Measurements from ENCODE around the gene LRRC4. TPM values are rescaled to one million over a fixed set of nuclear protein-coding genes. Genes with fewer than 3 reads are reported as not detected.
A peak's percentile ranks its signal among the peaks of the same experiment; 100 is the strongest.

Gene LRRC4
- total RNA-seq, 2 donors from 2014 or later, result 1.5 TPM

DNA sequence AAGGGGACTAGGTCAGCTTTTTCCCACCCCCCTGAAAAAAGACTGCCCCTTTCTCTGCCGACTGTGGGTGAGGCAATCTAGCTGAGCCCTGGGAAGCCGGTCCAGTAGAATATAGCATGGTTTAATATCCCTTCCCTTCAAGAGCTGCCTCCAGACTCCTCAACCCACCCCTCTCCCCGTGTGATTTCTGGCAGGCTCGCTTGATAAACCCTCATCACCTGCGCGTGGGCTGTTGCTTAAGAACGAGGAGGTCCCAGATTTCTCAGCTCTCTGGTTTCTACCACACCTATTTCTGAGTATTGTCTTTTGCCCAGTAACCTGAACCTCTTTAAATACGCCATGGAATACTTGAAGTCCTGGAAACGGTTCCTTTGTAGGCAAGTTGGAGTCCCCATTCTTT, 2.0 kb upstream of the LRRC4 start:
- WGBS, 2 experiments (ENCODE audit: insufficient coverage in 1 of 2, insufficient read length in 1 of 2), result 77 to 81% methylated on average over 8 to 9 of the region's 9 CpGs
- peak overlapping the region; percentile 53 for H3K4me3 Mint-ChIP-seq
- Histone ChIP-seq H3K4me1 (ENCODE audit: control insufficient read depth, insufficient read depth, low read length) (peaks cover 6% of the 10 kb centered on the region), H3K9me3 (ENCODE audit: control insufficient read depth, low read length) (no peaks in the 10 kb centered on the region), H3K36me3 (ENCODE audit: control insufficient read depth, insufficient read depth, low read length) (peaks cover 12% of the 10 kb centered on the region), H3K27me3 (ENCODE audit: control insufficient read depth, insufficient read depth, low read length, poor library complexity, severe bottlenecking) (peaks cover 27% of the 10 kb centered on the region), H3K4me3 (ENCODE audit: low read length) (no peak overlapping the region), H3K27ac (ENCODE audit: low read depth, low read length) (no peak overlapping the region), H3K9ac (ENCODE audit: extremely low read depth, low read length, poor library complexity, severe bottlenecking) (no peak overlapping the region)
- no peaks in the 10 kb centered on the region for H3K9me3 Mint-ChIP-seq
- TF ChIP-seq, protein P1, sequence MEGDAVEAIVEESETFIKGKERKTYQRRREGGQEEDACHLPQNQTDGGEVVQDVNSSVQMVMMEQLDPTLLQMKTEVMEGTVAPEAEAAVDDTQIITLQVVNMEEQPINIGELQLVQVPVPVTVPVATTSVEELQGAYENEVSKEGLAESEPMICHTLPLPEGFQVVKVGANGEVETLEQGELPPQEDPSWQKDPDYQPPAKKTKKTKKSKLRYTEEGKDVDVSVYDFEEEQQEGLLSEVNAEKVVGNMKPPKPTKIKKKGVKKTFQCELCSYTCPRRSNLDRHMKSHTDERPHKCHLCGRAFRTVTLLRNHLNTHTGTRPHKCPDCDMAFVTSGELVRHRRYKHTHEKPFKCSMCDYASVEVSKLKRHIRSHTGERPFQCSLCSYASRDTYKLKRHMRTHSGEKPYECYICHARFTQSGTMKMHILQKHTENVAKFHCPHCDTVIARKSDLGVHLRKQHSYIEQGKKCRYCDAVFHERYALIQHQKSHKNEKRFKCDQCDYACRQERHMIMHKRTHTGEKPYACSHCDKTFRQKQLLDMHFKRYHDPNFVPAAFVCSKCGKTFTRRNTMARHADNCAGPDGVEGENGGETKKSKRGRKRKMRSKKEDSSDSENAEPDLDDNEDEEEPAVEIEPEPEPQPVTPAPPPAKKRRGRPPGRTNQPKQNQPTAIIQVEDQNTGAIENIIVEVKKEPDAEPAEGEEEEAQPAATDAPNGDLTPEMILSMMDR (conservative IDR thresholded peaks at IDR 0.05), result no peak
- peaks cover 51% of the 10 kb centered on the region for H3K27me3 Mint-ChIP-seq (ENCODE audit: insufficient read depth)
- H3K36me3 Mint-ChIP-seq (ENCODE audit: low read depth), result peaks cover 13% of the 10 kb centered on the region
- no peak for DNase-seq
- peaks cover 9% of the 10 kb centered on the region for H3K4me1 Mint-ChIP-seq
- H3K27ac Mint-ChIP-seq, result no peak overlapping the region

- WGBS, 2 experiments (ENCODE audit: insufficient coverage in 1 of 2, insufficient read length in 1 of 2), result 18 to 19% methylated on average over 16 to 41 of the region's 41 CpGs
- no peak overlapping the region for H3K27ac Mint-ChIP-seq
- H3K36me3 ChIP-seq (ENCODE audit: control insufficient read depth, insufficient read depth, low read length), result peaks cover 12% of the 10 kb centered on the region
- H3K9me3 Mint-ChIP-seq, result no peaks in the 10 kb centered on the region
- H3K27me3 ChIP-seq (ENCODE audit: control insufficient read depth, insufficient read depth, low read length, poor library complexity, severe bottlenecking), result peaks cover 27% of the 10 kb centered on the region
- TF ChIP-seq, protein P1 (conservative IDR thresholded peaks at IDR 0.05), result no peak
- no peak overlapping the region for H3K27ac ChIP-seq (ENCODE audit: low read depth, low read length)
- peaks cover 13% of the 10 kb centered on the region for H3K36me3 Mint-ChIP-seq (ENCODE audit: low read depth)
- no peak overlapping the region for H3K4me3 ChIP-seq (ENCODE audit: low read length)
- peaks cover 51% of the 10 kb centered on the region for H3K27me3 Mint-ChIP-seq (ENCODE audit: insufficient read depth)
- DNase-seq, result peak; percentile 78
- H3K9me3 ChIP-seq (ENCODE audit: control insufficient read depth, low read length), result no peaks in the 10 kb centered on the region
- peaks cover 6% of the 10 kb centered on the region for H3K4me1 ChIP-seq (ENCODE audit: control insufficient read depth, insufficient read depth, low read length)
- H3K9ac ChIP-seq (ENCODE audit: extremely low read depth, low read length, poor library complexity, severe bottlenecking), result no peak overlapping the region
- peaks cover 9% of the 10 kb centered on the region for H3K4me1 Mint-ChIP-seq
- peak overlapping the region; percentile 53 for H3K4me3 Mint-ChIP-seq
Observed at GRCh38 chr7:128032605-128033235, 1.5 kb upstream of the LRRC4 start.

DNA sequence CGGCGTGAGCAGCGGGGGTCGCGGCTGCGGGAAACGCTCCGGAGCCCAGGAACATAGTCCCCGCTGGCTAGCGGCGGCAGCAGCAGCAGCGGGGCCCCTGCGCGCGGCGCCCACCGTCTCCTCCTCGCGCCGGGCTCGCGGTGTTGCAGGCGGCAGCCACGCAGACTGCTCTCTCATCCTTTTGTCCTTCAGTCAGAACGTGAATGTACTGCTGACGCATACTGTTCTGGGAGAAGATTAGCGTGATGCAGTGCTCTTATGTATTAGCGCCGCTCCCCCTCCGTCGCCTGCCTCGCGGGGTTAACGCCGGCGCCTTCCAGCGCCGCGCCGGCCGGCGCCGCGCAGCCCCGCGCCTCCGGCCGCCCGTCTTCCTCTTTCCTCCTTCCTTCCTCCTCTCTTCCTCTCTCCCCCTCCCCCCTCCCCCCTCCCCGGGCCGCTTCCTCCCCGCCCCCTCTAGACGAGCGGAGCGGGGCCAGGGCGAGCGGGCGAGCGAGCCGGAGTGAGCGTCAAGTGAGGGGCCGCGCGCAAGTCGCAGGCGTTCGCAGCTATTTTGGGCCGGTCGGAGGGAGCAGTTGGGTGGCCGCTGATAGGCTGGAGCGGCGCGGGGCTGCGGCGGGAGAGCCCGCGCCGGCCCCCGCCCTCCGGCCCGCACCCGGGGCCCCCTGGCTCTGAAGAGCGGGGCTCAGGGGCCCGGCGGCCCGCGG, 816 bp upstream of the LRRC4 start:
- H3K9me3 Mint-ChIP-seq, result no peaks in the 10 kb centered on the region
- Histone ChIP-seq H3K4me1 (ENCODE audit: control insufficient read depth, insufficient read depth, low read length) (peaks cover 6% of the 10 kb centered on the region), H3K4me3 (ENCODE audit: low read length) (peak overlapping the region; percentile 70), H3K27ac (ENCODE audit: low read depth, low read length) (peak overlapping the region; percentile 77), H3K27me3 (ENCODE audit: control insufficient read depth, insufficient read depth, low read length, poor library complexity, severe bottlenecking) (peaks cover 27% of the 10 kb centered on the region), H3K9me3 (ENCODE audit: control insufficient read depth, low read length) (no peaks in the 10 kb centered on the region), H3K36me3 (ENCODE audit: control insufficient read depth, insufficient read depth, low read length) (peaks cover 16% of the 10 kb centered on the region), H3K9ac (ENCODE audit: extremely low read depth, low read length, poor library complexity, severe bottlenecking) (no peak overlapping the region)
- H3K27ac Mint-ChIP-seq, result no peak overlapping the region
- TF ChIP-seq, protein P1 (conservative IDR thresholded peaks at IDR 0.05), result peak; percentile 44
- H3K4me1 Mint-ChIP-seq, result peaks cover 9% of the 10 kb centered on the region
- peaks cover 13% of the 10 kb centered on the region for H3K36me3 Mint-ChIP-seq (ENCODE audit: low read depth)
- H3K4me3 Mint-ChIP-seq, result peak overlapping the region; percentile 53
- H3K27me3 Mint-ChIP-seq (ENCODE audit: insufficient read depth), result peaks cover 51% of the 10 kb centered on the region
- WGBS, 2 experiments (ENCODE audit: insufficient coverage in 1 of 2, insufficient read length in 1 of 2), result 0 to 1% methylated on average over 16 to 75 of the region's 87 CpGs
- peak; percentile 84 for DNase-seq
